Astrocyte (in vitro differentiated cells and primary cell): ENCODE results near the gene FANCD2.

ENCODE experiments used
- EZH2 ChIP-seq: IDR thresholded peaks from 2 replicates; pipeline ENCODE4 v1.6.1; 2012; ENCODE audit warnings: mild to moderate bottlenecking, low read length, inconsistent platforms; ENCODE audit not compliant: insufficient read depth
- TF ChIP-seq, protein P1 (sequence below): IDR thresholded peaks from 2 replicates; pipeline ENCODE4 v1.5.1; 2011; ENCODE audit warnings: low read depth, mild to moderate bottlenecking, inconsistent platforms, low read length, moderate library complexity; ENCODE audit not compliant: insufficient read depth

DNA sequence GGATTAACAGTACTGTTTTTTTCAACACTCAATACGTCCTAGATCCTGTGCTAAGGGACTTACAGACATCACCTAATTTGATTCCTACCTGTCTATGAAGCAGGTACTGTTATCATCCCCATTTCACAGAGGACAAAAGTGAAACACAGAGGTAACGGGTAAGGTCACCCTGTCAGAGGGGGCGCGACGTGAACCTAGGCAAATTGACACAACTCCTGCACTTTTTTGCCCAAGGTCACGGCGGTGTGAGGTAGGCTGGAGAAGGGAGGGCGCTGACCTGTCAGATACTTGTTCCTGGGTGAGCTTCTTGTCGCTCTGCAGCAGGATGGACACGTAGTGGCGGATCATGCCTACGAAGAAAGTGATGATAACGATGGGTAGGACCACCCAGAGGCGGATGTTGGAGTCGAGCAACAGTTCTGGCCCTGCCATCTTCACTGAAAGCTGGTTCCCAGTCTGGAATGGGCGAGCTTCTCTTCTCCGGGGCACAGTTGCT, 40.0 kb upstream of the FANCD2 start:
- TF ChIP-seq, protein P1, sequence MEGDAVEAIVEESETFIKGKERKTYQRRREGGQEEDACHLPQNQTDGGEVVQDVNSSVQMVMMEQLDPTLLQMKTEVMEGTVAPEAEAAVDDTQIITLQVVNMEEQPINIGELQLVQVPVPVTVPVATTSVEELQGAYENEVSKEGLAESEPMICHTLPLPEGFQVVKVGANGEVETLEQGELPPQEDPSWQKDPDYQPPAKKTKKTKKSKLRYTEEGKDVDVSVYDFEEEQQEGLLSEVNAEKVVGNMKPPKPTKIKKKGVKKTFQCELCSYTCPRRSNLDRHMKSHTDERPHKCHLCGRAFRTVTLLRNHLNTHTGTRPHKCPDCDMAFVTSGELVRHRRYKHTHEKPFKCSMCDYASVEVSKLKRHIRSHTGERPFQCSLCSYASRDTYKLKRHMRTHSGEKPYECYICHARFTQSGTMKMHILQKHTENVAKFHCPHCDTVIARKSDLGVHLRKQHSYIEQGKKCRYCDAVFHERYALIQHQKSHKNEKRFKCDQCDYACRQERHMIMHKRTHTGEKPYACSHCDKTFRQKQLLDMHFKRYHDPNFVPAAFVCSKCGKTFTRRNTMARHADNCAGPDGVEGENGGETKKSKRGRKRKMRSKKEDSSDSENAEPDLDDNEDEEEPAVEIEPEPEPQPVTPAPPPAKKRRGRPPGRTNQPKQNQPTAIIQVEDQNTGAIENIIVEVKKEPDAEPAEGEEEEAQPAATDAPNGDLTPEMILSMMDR, result no peak
- TF ChIP-seq EZH2, result no peak
